ENCODE data around the gene TECPR1. TPM values are rescaled to one million over a fixed set of nuclear protein-coding genes. Genes with fewer than 3 reads are reported as not detected.

Gene TECPR1
- total and polyA plus RNA-seq, 2 experiments from 2014 or later, result 8.2 to 27.8 TPM

DNA sequence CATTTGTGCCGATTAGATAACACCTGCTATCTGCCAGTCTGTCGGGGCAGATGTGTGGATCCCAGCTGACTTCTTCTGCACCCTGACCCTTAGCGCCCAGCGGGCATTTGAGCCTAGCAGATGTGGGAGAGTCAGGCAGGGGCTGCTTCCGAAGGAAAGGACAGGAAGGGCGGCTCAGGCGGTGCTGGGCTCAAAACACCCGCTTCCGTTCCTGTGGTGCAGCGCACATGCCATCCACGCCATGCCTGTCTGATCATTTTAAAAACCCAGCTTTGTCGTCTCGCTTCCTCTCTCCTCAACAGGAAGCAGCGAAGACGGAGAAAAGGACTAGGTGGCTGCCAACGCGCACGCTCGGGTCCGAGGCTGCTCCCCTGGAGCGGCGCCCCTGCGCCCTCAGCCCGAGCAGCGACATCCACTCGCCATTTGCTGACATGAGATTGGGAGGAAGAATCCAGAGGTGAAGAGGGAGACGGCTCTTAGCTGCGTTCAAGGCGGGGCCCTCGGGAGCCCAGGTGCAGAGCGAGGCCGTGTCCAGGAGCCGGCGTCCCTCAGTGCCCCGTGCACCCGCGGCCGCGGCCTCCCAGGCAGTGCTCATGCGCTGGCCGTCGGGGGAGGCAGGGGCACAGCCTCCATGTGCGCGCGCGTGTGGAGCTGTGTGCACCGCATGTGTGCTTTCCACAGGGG, 46.7 kb downstream of the TECPR1 start:
- in situ Hi-C loops (cut with MboI), result no loop called here
- Histone ChIP-seq H2AFZ (no peak overlapping the region), H3K4me1 (ENCODE audit: insufficient read depth) (no peaks in the 10 kb centered on the region), H3K27ac (no peak overlapping the region), H3K9ac (no peak overlapping the region), H3K27me3 (replicated peaks; ENCODE audit: insufficient read depth) (no peaks in the 10 kb centered on the region), H4K20me1 (ENCODE audit: insufficient read depth) (no peaks in the 10 kb centered on the region), H3K4me2 (ENCODE audit: unreplicated experiment) (no peak overlapping the region), H3K9me3 (ENCODE audit: low read depth) (no peaks in the 10 kb centered on the region), H3K79me2 (ENCODE audit: insufficient read depth) (no peaks in the 10 kb centered on the region), H3K4me3 (no peak overlapping the region), H3K9me2 (ENCODE audit: insufficient read depth) (no peaks in the 10 kb centered on the region), H3F3A (ENCODE audit: insufficient read depth) (no peaks in the 10 kb centered on the region), H3K36me3 (ENCODE audit: low read depth) (no peaks in the 10 kb centered on the region)
- TF ChIP-seq EZH2phosphoT487 (IDR thresholded peaks at IDR 0.05; ENCODE audit: insufficient read depth, low read depth) (no peak), EZH2 (IDR thresholded peaks at IDR 0.05; ENCODE audit: insufficient read depth, poor library complexity, severe bottlenecking) (no peak)
- 97 to 98% methylated on average over 45 to 47 of the region's 47 CpGs for WGBS, 2 experiments (ENCODE audit: low coverage in 1 of 2, low lambda C conversion rate in 2 of 2, missing lambda C conversion rate in 2 of 2)
- DNase-seq, result no peak

DNA sequence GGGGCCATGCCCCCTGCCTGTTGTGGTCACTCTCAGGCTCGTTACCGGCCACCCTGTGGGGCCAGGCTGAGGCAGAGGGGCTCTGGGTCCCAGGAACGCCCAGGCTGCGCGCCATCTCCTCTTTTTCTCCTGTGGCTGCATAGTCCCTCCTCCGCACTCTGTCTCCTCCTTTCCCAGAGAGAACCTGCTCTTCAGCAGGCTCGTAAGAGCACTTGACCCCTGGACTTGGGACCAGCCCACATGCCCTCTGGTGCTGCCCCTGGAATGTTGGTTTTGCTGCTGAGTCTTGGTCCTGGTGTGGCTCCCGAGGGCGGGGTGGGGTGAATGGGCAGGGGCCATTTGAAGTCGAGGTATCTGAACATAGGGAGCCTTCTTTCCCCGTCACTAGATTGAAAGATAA, 47.4 kb downstream of the TECPR1 start:
- Histone ChIP-seq H2AFZ (no peak overlapping the region), H3F3A (ENCODE audit: insufficient read depth) (no peaks in the 10 kb centered on the region)

DNA sequence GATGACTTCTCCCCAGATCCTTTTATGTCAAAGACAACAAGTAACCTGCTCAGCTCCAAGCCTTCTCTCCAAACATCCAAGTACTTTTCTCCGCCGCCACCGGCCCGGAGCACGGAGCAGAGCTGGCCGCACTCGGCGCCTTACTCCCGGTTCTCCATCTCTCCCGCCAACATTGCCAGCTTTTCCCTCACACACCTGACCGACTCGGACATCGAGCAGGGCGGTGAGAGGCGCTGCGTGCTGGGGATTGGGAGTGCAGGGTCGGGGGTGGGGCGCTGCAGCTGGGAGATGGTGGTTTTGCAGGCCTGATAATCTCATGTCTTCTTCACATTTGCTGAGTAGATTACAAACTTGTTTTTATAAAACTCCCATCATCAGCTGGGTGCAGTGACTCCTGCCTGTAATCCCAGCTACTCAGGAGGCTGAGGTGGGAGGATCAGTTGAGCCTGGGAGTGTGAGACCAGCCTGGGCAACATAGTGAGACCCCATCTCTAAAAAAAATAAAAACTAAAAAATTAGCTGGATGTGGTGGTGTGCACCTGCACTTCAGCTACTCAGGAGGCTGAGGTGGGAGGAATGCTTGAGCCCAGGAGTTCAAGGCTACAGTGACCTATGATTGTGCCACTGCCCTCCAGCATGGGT, 47.9 kb downstream of the TECPR1 start:
- TF ChIP-seq EZH2 (IDR thresholded peaks at IDR 0.05; ENCODE audit: insufficient read depth, poor library complexity, severe bottlenecking) (no peak), EZH2phosphoT487 (IDR thresholded peaks at IDR 0.05; ENCODE audit: insufficient read depth, low read depth) (no peak)
- no peak overlapping the region for H2AFZ ChIP-seq
- H3K27me3 ChIP-seq (replicated peaks; ENCODE audit: insufficient read depth), result no peaks in the 10 kb centered on the region
- 94% methylated on average over 18 of the region's 18 CpGs for WGBS, 2 experiments (ENCODE audit: low coverage in 1 of 2, low lambda C conversion rate in 2 of 2, missing lambda C conversion rate in 2 of 2)
- no peak overlapping the region for H3K4me2 ChIP-seq (ENCODE audit: unreplicated experiment)
- no peak for DNase-seq
- H3F3A ChIP-seq (ENCODE audit: insufficient read depth), result no peaks in the 10 kb centered on the region
- H3K27ac ChIP-seq, result no peak overlapping the region
- H3K9ac ChIP-seq, result no peak overlapping the region
- no peaks in the 10 kb centered on the region for H3K79me2 ChIP-seq (ENCODE audit: insufficient read depth)
- no peak overlapping the region for H3K4me3 ChIP-seq
- H4K20me1 ChIP-seq (ENCODE audit: insufficient read depth), result no peaks in the 10 kb centered on the region
- H3K36me3 ChIP-seq (ENCODE audit: low read depth), result no peaks in the 10 kb centered on the region
- no peaks in the 10 kb centered on the region for H3K9me3 ChIP-seq (ENCODE audit: low read depth)
- no peaks in the 10 kb centered on the region for H3K9me2 ChIP-seq (ENCODE audit: insufficient read depth)
- H3K4me1 ChIP-seq (ENCODE audit: insufficient read depth), result no peaks in the 10 kb centered on the region
- in situ Hi-C loops (cut with MboI), result no loop called here

More for the DNA sequence above, 47.4 kb downstream of the TECPR1 start:
- H3K79me2 ChIP-seq (ENCODE audit: insufficient read depth), result no peaks in the 10 kb centered on the region
- in situ Hi-C loops (cut with MboI), result no loop called here
- H3K4me2 ChIP-seq (ENCODE audit: unreplicated experiment), result no peak overlapping the region
- H3K27ac ChIP-seq, result no peak overlapping the region
- H3K4me1 ChIP-seq (ENCODE audit: insufficient read depth), result no peaks in the 10 kb centered on the region
- H4K20me1 ChIP-seq (ENCODE audit: insufficient read depth), result no peaks in the 10 kb centered on the region
- H3K9ac ChIP-seq, result no peak overlapping the region
- no peaks in the 10 kb centered on the region for H3K9me2 ChIP-seq (ENCODE audit: insufficient read depth)
- no peak for DNase-seq
- no peaks in the 10 kb centered on the region for H3K27me3 ChIP-seq (replicated peaks; ENCODE audit: insufficient read depth)
- H3K36me3 ChIP-seq (ENCODE audit: low read depth), result no peaks in the 10 kb centered on the region
- no peaks in the 10 kb centered on the region for H3K9me3 ChIP-seq (ENCODE audit: low read depth)
- 96 to 97% methylated on average over 11 of the region's 11 CpGs for WGBS, 2 experiments (ENCODE audit: low coverage in 1 of 2, low lambda C conversion rate in 2 of 2, missing lambda C conversion rate in 2 of 2)
- TF ChIP-seq EZH2phosphoT487 (IDR thresholded peaks at IDR 0.05; ENCODE audit: insufficient read depth, low read depth), result no peak
- no peak for TF ChIP-seq EZH2 (IDR thresholded peaks at IDR 0.05; ENCODE audit: insufficient read depth, poor library complexity, severe bottlenecking)
- no peak overlapping the region for H3K4me3 ChIP-seq

DNA sequence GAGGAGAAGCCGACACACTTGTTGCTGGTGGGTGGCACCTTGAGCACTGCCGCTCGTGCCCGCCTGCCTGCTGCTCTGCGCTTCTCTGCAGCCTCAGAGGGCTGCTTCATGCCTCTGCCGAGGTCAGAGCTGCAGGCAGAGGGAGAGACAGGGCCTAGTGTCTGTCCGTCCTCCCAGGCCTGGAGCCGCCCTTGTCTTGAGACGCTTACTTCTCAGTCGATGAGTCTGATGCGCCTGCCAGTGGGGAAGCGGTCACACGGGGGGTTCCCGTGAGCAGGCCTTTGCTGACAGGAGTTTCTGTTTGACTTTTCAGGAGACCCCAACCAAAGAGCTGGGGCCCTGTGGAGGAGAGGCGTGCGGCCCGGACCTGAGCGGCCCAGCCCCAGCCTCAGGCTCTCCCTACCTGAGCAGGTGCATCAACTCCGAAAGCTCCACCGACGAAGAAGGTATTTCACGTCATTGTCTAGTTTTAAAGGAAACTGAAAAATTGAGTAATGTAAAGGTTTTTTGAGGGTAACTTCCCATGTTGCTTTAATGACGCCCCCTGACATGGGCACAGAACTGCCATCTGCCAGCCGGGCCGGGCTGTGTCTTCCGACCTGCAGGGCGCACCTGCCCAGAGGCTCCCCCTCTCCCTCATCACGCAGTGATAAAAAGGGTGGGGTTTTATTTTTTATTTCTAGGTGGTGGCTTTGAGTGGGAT, 48.6 kb downstream of the TECPR1 start:
- Histone ChIP-seq H4K20me1 (ENCODE audit: insufficient read depth) (no peaks in the 10 kb centered on the region), H3K4me3 (no peak overlapping the region), H3K9me3 (ENCODE audit: low read depth) (no peaks in the 10 kb centered on the region), H3K9me2 (ENCODE audit: insufficient read depth) (no peaks in the 10 kb centered on the region), H3K4me2 (ENCODE audit: unreplicated experiment) (no peak overlapping the region), H3F3A (ENCODE audit: insufficient read depth) (no peaks in the 10 kb centered on the region), H2AFZ (no peak overlapping the region), H3K27me3 (replicated peaks; ENCODE audit: insufficient read depth) (no peaks in the 10 kb centered on the region), H3K9ac (no peak overlapping the region), H3K4me1 (ENCODE audit: insufficient read depth) (no peaks in the 10 kb centered on the region), H3K79me2 (ENCODE audit: insufficient read depth) (no peaks in the 10 kb centered on the region), H3K36me3 (ENCODE audit: low read depth) (no peaks in the 10 kb centered on the region), H3K27ac (no peak overlapping the region)
- no peak for DNase-seq
- WGBS, 2 experiments (ENCODE audit: low coverage in 1 of 2, low lambda C conversion rate in 2 of 2, missing lambda C conversion rate in 2 of 2), result 96 to 98% methylated on average over 26 to 28 of the region's 28 CpGs
- no peak for TF ChIP-seq EZH2phosphoT487 (IDR thresholded peaks at IDR 0.05; ENCODE audit: insufficient read depth, low read depth)
- TF ChIP-seq EZH2 (IDR thresholded peaks at IDR 0.05; ENCODE audit: insufficient read depth, poor library complexity, severe bottlenecking), result no peak
- in situ Hi-C loops (cut with MboI), result no loop called here

All from GM23248 (cell line).